HCT116 (cell line): ENCODE results near the gene MALRD1. TPM values are rescaled to one million over a fixed set of nuclear protein-coding genes. Genes with fewer than 3 reads are reported as not detected.

Source experiments
- ATAC-seq: fragments of 200-7000 bp; cut with Tn5 transposase; 2 replicates; pipeline ENCODE4 v1.9.1; 2020; ENCODE audit warnings: mild to moderate bottlenecking, moderate library complexity
- BruUV-seq: library from RNA; stranded (reverse); fragments of 400-500 nt; replicated peaks from 2 replicates; lab custom pipeline; 2021; lab: Mats Ljungman, UMichigan
- CTCF ChIA-PET: fragments of 300-600 bp; sonication (Branson Sonifier 250); formaldehyde crosslinking; loops from one replicate; lab custom pipeline; 2021; ENCODE audit warnings: antibody characterized with exemption; lab: Charles Lee
- POLR2A ChIA-PET: fragments of 300-600, 350-600 bp; sonication (Branson Sonifier 250); formaldehyde crosslinking; loops from one replicate; lab custom pipeline; 2021; ENCODE audit warnings: antibody characterized with exemption; lab: Charles Lee
- RAD21 ChIA-PET, 2 experiments: fragments of 300-600 bp; sonication (Branson Sonifier 250); formaldehyde crosslinking; loops; one replicate each; lab custom pipeline; 2023; ENCODE audit warnings: low total read pairs in 2 of 2; ENCODE audit not compliant: uncharacterized antibody in 2 of 2, unreplicated experiment in 2 of 2, low non-redundant PET in 1 of 2; lab: Charles Lee
- DNase-seq: peaks from one replicate; pipeline ENCODE4 v3.0.0-alpha.2; 2010; ENCODE audit warnings: low read depth, low spot score
- H2AFZ ChIP-seq: fragments of 200-600 bp; shearing (Covaris generic), sonication (generic); 2 replicates; pipeline ENCODE4 v1.6.1; 2017; ENCODE audit warnings: low read depth, mixed run types, mixed read lengths, antibody characterized with exemption, low read length; ENCODE audit not compliant: poor library complexity, severe bottlenecking
- H3K27ac ChIP-seq: 2 replicates; pipeline ENCODE4 v1.5.1; 2012; ENCODE audit warnings: low read depth, low read length
- H3K27me3 ChIP-seq: fragments of 200-600 bp; sonication (generic); 2 replicates; pipeline ENCODE4 v1.6.1; 2016; ENCODE audit warnings: mixed run types, low read length, mixed read lengths; ENCODE audit not compliant: insufficient read depth
- H3K36me3 ChIP-seq, 2 experiments: fragments of 200-500 bp in 1 of 2; fragments of 200-600 bp in 1 of 2; sonication (Bioruptor generic) in 1 of 2; sonication (generic) in 1 of 2; 2 replicates each; pipeline versions ENCODE4 v1.5.1 to v1.6.1; 2014 to 2016; ENCODE audit warnings: low read length in 2 of 2, inconsistent platforms in 1 of 2, mixed read lengths in 1 of 2, mixed run types in 1 of 2; ENCODE audit not compliant: insufficient read depth in 2 of 2, control insufficient read depth in 1 of 2
- H3K4me1 ChIP-seq, 2 experiments: fragments of 200-600 bp in 1 of 2; sonication (generic) in 1 of 2; 2 replicates each; pipeline versions ENCODE4 v1.5.1 to v1.6.1; 2012 to 2017; ENCODE audit warnings: low read length in 2 of 2, inconsistent platforms in 1 of 2, mild to moderate bottlenecking in 1 of 2, mixed read lengths in 1 of 2, mixed run types in 1 of 2, moderate library complexity in 1 of 2; ENCODE audit not compliant: insufficient read depth in 2 of 2, control insufficient read depth in 1 of 2
- H3K4me2 ChIP-seq: fragments of 200-600 bp; sonication (generic); 2 replicates; pipeline ENCODE4 v1.6.1; 2017; ENCODE audit warnings: mixed run types, low read length, mixed read lengths
- H3K4me3 ChIP-seq, 2 experiments: fragments of 200-600 bp in 1 of 2; sonication (generic) in 1 of 2; replicated peaks in 1 of 2; 2 replicates each; pipeline ENCODE4 v1.5.1; 2011 to 2016; ENCODE audit warnings: low read length in 2 of 2, control low read depth in 1 of 2, low read depth in 1 of 2, mild to moderate bottlenecking in 1 of 2, mixed read lengths in 1 of 2, mixed run types in 1 of 2
- H3K79me2 ChIP-seq: fragments of 200-600 bp; sonication (generic); 2 replicates; pipeline ENCODE4 v1.6.1; 2017; ENCODE audit warnings: mild to moderate bottlenecking, mixed run types, low read length, moderate library complexity, mixed read lengths; ENCODE audit not compliant: insufficient read depth
- H3K9ac ChIP-seq: fragments of 200-600 bp; sonication (generic); 2 replicates; pipeline ENCODE4 v1.6.1; 2016; ENCODE audit warnings: low read length, mixed read lengths
- H3K9me2 ChIP-seq: fragments of 200-600 bp; sonication (generic), shearing (Covaris generic); 2 replicates; pipeline ENCODE4 v1.6.1; 2017; ENCODE audit warnings: mixed run types, mild to moderate bottlenecking, moderate library complexity; ENCODE audit not compliant: insufficient read depth
- H3K9me3 ChIP-seq, 2 experiments: fragments of 200-500 bp in 1 of 2; fragments of 200-600 bp in 1 of 2; sonication (Bioruptor generic) in 1 of 2; sonication (generic) in 1 of 2; 2 replicates each; pipeline ENCODE4 v1.6.1; 2014 to 2017; ENCODE audit warnings: low read length in 2 of 2, mixed read lengths in 2 of 2, inconsistent platforms in 1 of 2, low read depth in 1 of 2, mild to moderate bottlenecking in 1 of 2, mixed run types in 1 of 2, moderate library complexity in 1 of 2; ENCODE audit not compliant: control insufficient read depth in 1 of 2, insufficient read depth in 1 of 2
- H4K20me1 ChIP-seq: fragments of 200-600 bp; sonication (generic), shearing (Covaris generic); 2 replicates; pipeline ENCODE4 v1.6.1; 2017; ENCODE audit warnings: mixed run types, mild to moderate bottlenecking, moderate library complexity; ENCODE audit not compliant: insufficient read depth
- CEBPB ChIP-seq: IDR thresholded peaks from 2 replicates; pipeline ENCODE4 v1.6.1; 2012; ENCODE audit warnings: low read depth
- ELF1 ChIP-seq: IDR thresholded peaks from 2 replicates; pipeline ENCODE4 v1.6.1; 2012; ENCODE audit warnings: low read depth, borderline replicate concordance
- EZH2 ChIP-seq: fragments of 200-600 bp; sonication (generic); IDR thresholded peaks from 2 replicates; pipeline ENCODE4 v1.6.1; 2017; ENCODE audit warnings: antibody characterized with exemption, mixed run types
- EZH2phosphoT487 ChIP-seq: fragments of 200-600 bp; IDR thresholded peaks from 2 replicates; pipeline ENCODE4 v1.6.1; 2018; ENCODE audit warnings: antibody characterized with exemption, borderline replicate concordance
- JUND ChIP-seq: IDR thresholded peaks from 2 replicates; pipeline ENCODE4 v1.6.1; 2012
- POLR2A ChIP-seq: IDR thresholded peaks from 2 replicates; pipeline ENCODE4 v1.7.0; 2011; ENCODE audit warnings: borderline replicate concordance; ENCODE audit not compliant: insufficient read depth, insufficient read length; ENCODE audit errors: extremely low read depth
- POLR2AphosphoS5 ChIP-seq: IDR thresholded peaks from 2 replicates; pipeline ENCODE4 v1.6.1; 2011; ENCODE audit warnings: mild to moderate bottlenecking, low read depth, low read length, moderate library complexity
- SIN3A ChIP-seq: IDR thresholded peaks from 2 replicates; pipeline ENCODE4 v1.6.1; 2012; ENCODE audit warnings: low read depth
- SP1 ChIP-seq: IDR thresholded peaks from 2 replicates; pipeline ENCODE4 v1.6.1; 2012; ENCODE audit warnings: low read depth
- TCF7L2 ChIP-seq: IDR thresholded peaks from 2 replicates; pipeline ENCODE4 v1.7.0; 2011; ENCODE audit warnings: borderline replicate concordance, inconsistent platforms; ENCODE audit not compliant: insufficient read depth, insufficient read length; ENCODE audit errors: extremely low read depth
- ZFX ChIP-seq: fragments of 450-650 bp; IDR thresholded peaks from 2 replicates; pipeline ENCODE4 v1.6.1; 2017
- intact Hi-C: fragments of 100-400 bp; cut with micrococcal nuclease; formaldehyde crosslinking; loops from 2 replicates; pipeline ENCODE4 v1.10.0; 2022
- total RNA-seq: library from RNA; stranded (reverse); gene quantifications from one replicate; pipeline ENCODE4 v1.2.1, GENCODE V29; 2021; ENCODE audit not compliant: unreplicated experiment
- TF ChIP-seq, protein P1 (sequence below): IDR thresholded peaks from 2 replicates; pipeline ENCODE4 v1.6.1; 2012
- TF ChIP-seq, protein P2 (sequence below): IDR thresholded peaks from 2 replicates; pipeline ENCODE4 v1.6.1; 2011; ENCODE audit warnings: mild to moderate bottlenecking, low read length, moderate library complexity; ENCODE audit not compliant: insufficient replicate concordance; ENCODE audit errors: extremely low read depth
- TF ChIP-seq, protein P3 (sequence below): IDR thresholded peaks from 2 replicates; pipeline ENCODE4 v1.6.1; 2012; ENCODE audit warnings: low read depth

MALRD1 gene
- total RNA-seq, 1 experiment from 2014 or later: not detected

- intact Hi-C loops: no loop called here
- ATAC-seq: no peak
- ChIA-PET CTCF (no interaction called here), RAD21 (no interaction called here), POLR2A (no interaction called here)
- H3K4me1 ChIP-seq: no peaks in the 10 kb centered on the region
- no peak overlapping the region for H3K27ac ChIP-seq
- H3K9me3 ChIP-seq: peaks cover 0 to 5% of the 10 kb centered on the region in 2 experiments; a peak in 2 of 4 replicates
- no peaks in the 10 kb centered on the region for H3K79me2 ChIP-seq
- no peak overlapping the region for H3K4me3 ChIP-seq
- H3K4me2 ChIP-seq: no peak overlapping the region
- no peaks in the 10 kb centered on the region for H3K9me2 ChIP-seq
- H3K27me3 ChIP-seq: no peaks in the 10 kb centered on the region
- no peaks in the 10 kb centered on the region for H4K20me1 ChIP-seq
- DNase-seq: no peak
- no TSS peak for BruUV-seq
- no peak overlapping the region for H2AFZ ChIP-seq
- no peaks in the 10 kb centered on the region for H3K36me3 ChIP-seq
- H3K9ac ChIP-seq: no peak overlapping the region
- TF ChIP-seq, protein P1, sequence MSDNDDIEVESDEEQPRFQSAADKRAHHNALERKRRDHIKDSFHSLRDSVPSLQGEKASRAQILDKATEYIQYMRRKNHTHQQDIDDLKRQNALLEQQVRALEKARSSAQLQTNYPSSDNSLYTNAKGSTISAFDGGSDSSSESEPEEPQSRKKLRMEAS: no peak
- TF ChIP-seq, protein P2, sequence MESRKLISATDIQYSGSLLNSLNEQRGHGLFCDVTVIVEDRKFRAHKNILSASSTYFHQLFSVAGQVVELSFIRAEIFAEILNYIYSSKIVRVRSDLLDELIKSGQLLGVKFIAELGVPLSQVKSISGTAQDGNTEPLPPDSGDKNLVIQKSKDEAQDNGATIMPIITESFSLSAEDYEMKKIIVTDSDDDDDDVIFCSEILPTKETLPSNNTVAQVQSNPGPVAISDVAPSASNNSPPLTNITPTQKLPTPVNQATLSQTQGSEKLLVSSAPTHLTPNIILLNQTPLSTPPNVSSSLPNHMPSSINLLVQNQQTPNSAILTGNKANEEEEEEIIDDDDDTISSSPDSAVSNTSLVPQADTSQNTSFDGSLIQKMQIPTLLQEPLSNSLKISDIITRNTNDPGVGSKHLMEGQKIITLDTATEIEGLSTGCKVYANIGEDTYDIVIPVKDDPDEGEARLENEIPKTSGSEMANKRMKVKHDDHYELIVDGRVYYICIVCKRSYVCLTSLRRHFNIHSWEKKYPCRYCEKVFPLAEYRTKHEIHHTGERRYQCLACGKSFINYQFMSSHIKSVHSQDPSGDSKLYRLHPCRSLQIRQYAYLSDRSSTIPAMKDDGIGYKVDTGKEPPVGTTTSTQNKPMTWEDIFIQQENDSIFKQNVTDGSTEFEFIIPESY: no peak
- TF ChIP-seq SP1: no peak
- no peak for TF ChIP-seq POLR2A
- TF ChIP-seq TCF7L2: no peak
- no peak for TF ChIP-seq EZH2
- no peak for TF ChIP-seq JUND
- TF ChIP-seq ZFX: no peak
- TF ChIP-seq, all 23 proteins: peak for 0
Measured at GRCh38 chr10:19247843-19248242, 199.2 kb downstream of the MALRD1 start.

GRCh38 chr10:19250546-19250945, 201.9 kb downstream of the MALRD1 start:
- H3K9me3 ChIP-seq: peaks cover 3 to 20% of the 10 kb centered on the region in 2 experiments; a peak in 2 of 4 replicates
- BruUV-seq: no TSS peak
- intact Hi-C loops: loop anchor here (5.0 kb wide), 1 partner anchor 37 kb away; no protein-coding TSS in a partner anchor
- ChIA-PET POLR2A (no interaction called here), RAD21 (no interaction called here), CTCF (no interaction called here)
- H2AFZ ChIP-seq: no peak overlapping the region
- H3K79me2 ChIP-seq: no peaks in the 10 kb centered on the region
- no peak overlapping the region for H3K4me3 ChIP-seq
- TF ChIP-seq EZH2phosphoT487 (no peak), SIN3A (no peak), POLR2AphosphoS5 (no peak), CEBPB (no peak), ELF1 (no peak)
- TF ChIP-seq, protein P3, sequence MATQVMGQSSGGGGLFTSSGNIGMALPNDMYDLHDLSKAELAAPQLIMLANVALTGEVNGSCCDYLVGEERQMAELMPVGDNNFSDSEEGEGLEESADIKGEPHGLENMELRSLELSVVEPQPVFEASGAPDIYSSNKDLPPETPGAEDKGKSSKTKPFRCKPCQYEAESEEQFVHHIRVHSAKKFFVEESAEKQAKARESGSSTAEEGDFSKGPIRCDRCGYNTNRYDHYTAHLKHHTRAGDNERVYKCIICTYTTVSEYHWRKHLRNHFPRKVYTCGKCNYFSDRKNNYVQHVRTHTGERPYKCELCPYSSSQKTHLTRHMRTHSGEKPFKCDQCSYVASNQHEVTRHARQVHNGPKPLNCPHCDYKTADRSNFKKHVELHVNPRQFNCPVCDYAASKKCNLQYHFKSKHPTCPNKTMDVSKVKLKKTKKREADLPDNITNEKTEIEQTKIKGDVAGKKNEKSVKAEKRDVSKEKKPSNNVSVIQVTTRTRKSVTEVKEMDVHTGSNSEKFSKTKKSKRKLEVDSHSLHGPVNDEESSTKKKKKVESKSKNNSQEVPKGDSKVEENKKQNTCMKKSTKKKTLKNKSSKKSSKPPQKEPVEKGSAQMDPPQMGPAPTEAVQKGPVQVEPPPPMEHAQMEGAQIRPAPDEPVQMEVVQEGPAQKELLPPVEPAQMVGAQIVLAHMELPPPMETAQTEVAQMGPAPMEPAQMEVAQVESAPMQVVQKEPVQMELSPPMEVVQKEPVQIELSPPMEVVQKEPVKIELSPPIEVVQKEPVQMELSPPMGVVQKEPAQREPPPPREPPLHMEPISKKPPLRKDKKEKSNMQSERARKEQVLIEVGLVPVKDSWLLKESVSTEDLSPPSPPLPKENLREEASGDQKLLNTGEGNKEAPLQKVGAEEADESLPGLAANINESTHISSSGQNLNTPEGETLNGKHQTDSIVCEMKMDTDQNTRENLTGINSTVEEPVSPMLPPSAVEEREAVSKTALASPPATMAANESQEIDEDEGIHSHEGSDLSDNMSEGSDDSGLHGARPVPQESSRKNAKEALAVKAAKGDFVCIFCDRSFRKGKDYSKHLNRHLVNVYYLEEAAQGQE: no peak
- H3K36me3 ChIP-seq: no peaks in the 10 kb centered on the region
- H4K20me1 ChIP-seq: no peaks in the 10 kb centered on the region
- H3K9ac ChIP-seq: no peak overlapping the region
- no peaks in the 10 kb centered on the region for H3K9me2 ChIP-seq
- DNase-seq: no peak
- H3K27me3 ChIP-seq: no peaks in the 10 kb centered on the region
- H3K4me1 ChIP-seq: no peaks in the 10 kb centered on the region
- H3K27ac ChIP-seq: no peak overlapping the region
- ATAC-seq: no peak
- no peak overlapping the region for H3K4me2 ChIP-seq
